Vagina (tissue), 2 donors: ENCODE measurements around the gene ATP1A4.

Source experiments
- CTCF ChIP-seq, 3 experiments: fragments of 450-650 bp in 2 of 3; fragments of 200-600 bp in 1 of 3; sonication (generic) in 1 of 3; IDR thresholded peaks; one replicate each; pipeline ENCODE4 v1.5.1; 2017 to 2019; ENCODE audit warnings: antibody characterized with exemption in 3 of 3, mild to moderate bottlenecking in 2 of 3, moderate library complexity in 2 of 3
- POLR2A ChIP-seq, 2 donors: fragments of 450-650 bp; IDR thresholded peaks; one replicate each; pipeline ENCODE4 v1.6.1; 2017; ENCODE audit warnings: antibody characterized with exemption in 2 of 2, mild to moderate bottlenecking in 2 of 2, moderate library complexity in 2 of 2
- POLR2AphosphoS5 ChIP-seq, 2 donors: sonication (generic); formaldehyde crosslinking; IDR thresholded peaks; one replicate each; pipeline ENCODE4 v1.9.0; 2017; ENCODE audit warnings: antibody characterized with exemption in 2 of 2, mild to moderate bottlenecking in 2 of 2, low read depth in 1 of 2; ENCODE audit not compliant: insufficient read depth in 1 of 2

GRCh38 chr1:160163615-160164014 lies 12.2 kb downstream of the ATP1A4 start:
- TF ChIP-seq CTCF (IDR thresholded peaks at IDR 0.05) (no peak), POLR2A (IDR thresholded peaks at IDR 0.05) (no peak), POLR2AphosphoS5 (IDR thresholded peaks at IDR 0.05; ENCODE audit: insufficient read depth in 1 of 2, low read depth in 1 of 2) (no peak)
